H54 (cell line): Measurements from ENCODE around the gene COQ7.

Source experiments
- DNase-seq: peaks from one replicate; pipeline ENCODE4 v3.0.0; 2011; ENCODE audit warnings: low spot score, mixed read lengths; ENCODE audit not compliant: insufficient read length
- FAIRE-seq: peaks from 3 replicates; lab custom pipeline; 2011; peaks lifted over from hg19 to GRCh38; lab: Jason Lieb, UNC
- POLR2A ChIP-seq: IDR thresholded peaks from 2 replicates; pipeline ENCODE4 v1.6.1; 2011; ENCODE audit warnings: low read depth, mild to moderate bottlenecking, low read length

The COQ7 gene

DNA sequence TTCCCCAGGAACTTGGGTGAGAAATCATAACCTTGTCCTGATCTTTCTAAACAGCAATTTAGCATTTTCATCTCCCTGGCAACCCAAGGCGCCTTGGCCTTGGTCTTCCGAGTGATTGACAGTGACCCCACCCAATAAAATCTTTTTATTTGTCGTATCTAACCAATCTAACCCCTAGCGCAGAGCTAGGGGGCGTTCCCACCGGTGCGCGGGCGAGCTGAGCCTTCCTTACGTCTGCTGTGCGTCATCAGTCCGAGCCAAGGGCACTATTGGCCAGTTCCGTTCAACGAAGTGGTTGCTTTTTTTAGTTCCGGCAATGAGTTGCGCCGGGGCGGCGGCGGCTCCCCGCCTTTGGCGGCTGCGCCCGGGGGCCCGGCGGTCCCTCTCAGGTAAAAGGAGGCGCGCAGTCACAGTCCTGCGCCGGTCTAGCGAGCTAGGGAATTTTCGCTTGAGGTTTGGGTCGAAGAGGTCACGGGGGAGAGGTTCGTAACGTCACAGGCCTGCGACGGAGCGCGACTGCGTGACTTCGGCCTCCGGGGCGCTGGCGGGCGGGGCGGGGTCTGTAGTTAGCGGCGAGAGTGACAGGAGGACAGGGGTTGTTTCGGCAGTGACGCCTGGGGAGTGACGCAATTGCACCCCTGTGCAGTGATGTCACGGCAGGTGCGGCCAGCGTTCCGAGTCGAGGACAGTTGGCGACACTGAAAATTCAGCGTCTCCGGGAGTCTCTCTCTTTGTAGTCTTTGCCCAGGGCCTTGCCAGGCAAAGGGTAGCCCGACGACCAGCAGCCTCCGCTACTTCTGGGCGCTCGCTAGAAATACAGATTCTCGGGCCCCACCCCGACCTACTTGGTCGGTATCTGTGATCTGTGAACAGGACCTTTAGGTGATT is at the start of gene COQ7:
TSS of gene COQ7 (plus strand) at position 266 of the 888 bp plus-strand sequence. CDS start at position 317, 51 bp downstream.
- FAIRE-seq (peak; percentile 95), DNase-seq (peak; percentile 92)
- peak; percentile 35; the same call in 1 of the 2 replicates for TF ChIP-seq POLR2A

DNA sequence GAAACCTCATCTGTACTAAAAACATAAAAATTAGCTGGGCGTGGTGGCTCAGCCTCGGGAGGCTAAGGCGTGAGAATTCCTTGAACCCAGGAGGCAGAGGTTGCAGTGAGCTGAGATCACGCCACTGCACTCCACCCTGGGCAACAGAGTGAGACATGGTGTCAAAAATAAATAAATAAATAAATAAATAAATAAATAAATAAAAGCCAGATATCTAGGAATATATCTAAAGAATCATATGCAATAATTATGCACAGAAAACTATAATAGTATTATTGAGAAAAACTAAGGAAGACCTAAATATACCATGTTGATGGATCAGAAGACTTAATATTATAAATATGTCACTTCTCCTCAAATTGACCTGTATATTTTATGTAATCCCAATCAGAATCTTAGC is 46.7 kb upstream of the COQ7 start:
- TF ChIP-seq POLR2A: no peak
- DNase-seq: no peak
- no peak for FAIRE-seq

DNA sequence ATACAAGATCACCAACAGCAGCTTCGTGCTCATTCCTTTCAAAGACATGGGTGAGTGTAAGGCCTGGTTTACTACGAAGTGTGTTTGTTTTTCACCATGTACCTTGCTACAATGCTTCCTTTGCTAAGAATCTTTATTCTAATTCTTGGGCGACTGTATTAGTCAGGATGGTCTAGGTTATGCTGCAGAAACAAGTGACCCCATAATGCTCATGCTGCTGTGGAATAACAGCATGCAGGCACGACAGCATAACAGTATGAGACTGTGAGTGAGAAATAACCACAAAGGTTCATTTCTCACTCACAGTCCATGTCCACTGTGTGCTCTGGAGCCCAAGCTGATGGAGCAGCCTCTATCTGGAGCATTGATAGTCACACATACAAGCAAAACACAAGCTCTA is 45.7 kb upstream of the COQ7 start:
- DNase-seq (no peak), FAIRE-seq (no peak)
- TF ChIP-seq POLR2A: no peak

DNA sequence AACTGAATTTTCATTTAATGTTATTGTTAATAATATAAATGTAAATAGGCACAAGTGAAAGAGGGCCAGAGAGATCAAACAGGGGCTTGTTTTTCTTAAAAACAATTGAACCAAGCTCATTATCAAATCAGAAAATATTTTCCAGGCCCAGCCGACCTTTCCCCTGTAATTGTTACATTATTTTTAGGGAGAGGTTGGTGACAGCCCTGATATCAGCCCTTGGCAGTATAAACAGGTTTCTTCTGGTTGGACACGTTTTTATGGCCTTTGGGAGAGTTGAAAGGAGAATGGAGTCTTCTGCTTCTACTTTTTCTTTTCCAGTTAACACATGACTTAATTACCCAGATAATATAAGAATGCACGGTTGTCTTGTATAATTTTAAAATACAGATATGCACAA is 40.0 kb upstream of the COQ7 start:
- TF ChIP-seq POLR2A: no peak
- DNase-seq (no peak), FAIRE-seq (no peak)

DNA sequence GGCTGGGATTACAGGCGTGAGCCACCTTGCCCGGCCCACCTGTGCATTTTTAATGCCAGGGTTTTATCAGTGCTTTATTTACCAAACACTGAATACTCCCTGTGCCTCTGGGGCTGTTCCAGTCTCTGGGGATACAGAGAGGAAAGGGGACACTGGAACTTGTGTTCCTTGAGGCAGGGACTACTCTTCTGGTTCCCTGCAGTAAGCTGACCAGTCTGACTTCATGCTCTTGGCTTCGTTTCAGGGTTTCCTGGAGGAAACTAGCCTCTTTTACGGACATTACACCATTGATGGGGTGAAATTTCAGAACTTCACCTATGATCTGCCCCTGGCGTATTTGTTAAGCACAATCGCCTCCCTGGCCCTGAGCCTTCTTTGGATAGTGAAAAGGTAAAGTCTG is 37.4 kb upstream of the COQ7 start:
- no peak for TF ChIP-seq POLR2A
- no peak for FAIRE-seq
- no peak for DNase-seq

DNA sequence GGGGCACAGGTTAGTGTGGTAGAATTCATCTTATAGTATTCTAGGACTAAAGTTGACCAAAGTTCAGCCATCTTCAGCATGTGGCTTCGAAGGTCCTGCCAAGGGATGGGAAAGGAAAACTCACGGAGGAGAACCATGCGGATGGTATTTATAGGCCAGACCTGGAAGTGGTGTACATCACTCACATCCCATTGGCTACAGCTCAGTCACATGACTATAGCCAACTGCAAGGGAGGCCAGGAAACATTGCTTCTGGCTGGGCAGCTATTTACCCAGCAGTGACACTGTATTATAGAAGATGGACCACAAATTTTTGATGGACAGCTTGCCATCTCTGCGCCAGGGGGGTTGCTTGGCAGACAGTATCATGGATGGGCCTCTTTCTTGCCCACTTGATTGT is 35.7 kb upstream of the COQ7 start:
- DNase-seq: no peak
- TF ChIP-seq POLR2A: no peak
- FAIRE-seq: no peak

DNA sequence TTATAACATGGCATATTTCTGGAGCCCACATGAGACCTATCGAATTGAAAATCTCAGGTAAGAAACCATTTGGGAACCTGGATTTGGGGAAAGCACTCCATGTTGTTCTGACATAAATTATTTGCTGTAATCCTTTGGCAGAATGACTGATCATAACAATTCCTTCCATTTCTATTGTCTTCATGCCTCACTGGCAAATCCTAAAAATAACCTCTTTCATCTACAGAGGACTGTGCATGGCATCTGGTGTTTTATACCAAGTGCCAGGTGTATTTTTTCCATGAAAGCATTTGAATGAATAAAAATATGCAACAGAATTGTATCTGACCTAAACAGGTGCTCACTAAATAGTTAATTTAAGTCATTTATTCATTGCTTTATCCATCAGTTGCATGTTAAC is 33.7 kb upstream of the COQ7 start:
- TF ChIP-seq POLR2A: no peak
- no peak for FAIRE-seq

DNA sequence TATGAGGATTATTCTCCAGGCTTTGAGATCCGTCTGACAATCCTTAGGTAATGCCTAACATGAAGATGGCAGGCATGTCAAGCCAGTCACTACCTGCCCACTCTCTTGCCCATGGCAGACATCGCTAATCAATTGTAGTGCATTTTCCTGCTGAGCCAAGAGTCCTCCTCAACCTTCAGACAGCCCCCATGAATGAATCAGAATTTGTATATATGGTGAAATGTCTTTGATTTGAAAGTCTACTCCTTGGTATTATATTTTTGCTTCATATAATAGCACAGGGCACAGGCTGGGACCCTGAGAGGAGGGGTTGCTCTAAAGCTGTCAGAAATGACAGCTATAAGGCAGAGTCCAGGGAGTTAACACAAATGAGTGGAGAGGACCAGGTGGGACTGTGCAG is 27.0 kb upstream of the COQ7 start:
- DNase-seq (no peak), FAIRE-seq (no peak)
- TF ChIP-seq POLR2A: no peak

More for the DNA sequence above, 33.7 kb upstream of the COQ7 start:
- no peak for DNase-seq

DNA sequence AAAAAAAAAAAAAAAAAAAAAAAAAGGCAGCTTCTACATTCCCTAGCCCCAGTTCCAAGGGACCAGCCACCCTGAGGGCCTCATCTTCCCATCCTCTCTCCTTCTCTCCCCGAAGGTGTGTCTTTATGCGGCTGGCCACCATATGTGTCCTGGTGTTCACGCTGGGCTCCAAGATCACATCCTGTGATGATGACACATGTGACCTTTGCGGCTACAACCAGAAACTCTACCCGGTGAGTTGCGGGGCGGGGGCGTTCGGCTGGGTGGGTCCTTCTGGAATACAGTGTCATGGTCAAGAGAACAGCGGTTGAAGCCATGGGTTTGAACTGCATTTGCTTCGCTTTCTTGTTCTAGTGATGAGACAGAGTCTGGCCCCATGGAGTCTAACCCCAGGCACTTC is 22.6 kb upstream of the COQ7 start:
- TF ChIP-seq POLR2A: no peak
- DNase-seq (no peak), FAIRE-seq (no peak)

DNA sequence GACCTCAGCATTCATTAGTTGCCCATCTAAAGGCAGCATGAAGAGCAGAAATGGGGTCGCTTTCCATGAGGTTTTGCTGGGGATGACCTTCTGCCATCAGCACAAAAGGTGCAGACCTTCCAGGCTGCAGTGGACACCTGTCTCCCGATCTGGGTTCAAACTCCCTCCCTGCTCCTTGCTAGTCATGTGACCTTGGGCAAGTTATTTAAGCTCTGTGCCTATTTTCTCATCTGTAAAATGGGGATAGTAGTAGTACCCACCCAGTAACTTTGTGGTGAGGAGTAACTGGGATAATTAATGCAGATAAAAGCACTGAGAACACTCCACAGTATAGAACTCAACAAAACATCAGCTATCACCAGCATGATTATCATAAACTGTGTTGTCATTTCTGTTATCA is 21.4 kb upstream of the COQ7 start:
- TF ChIP-seq POLR2A: no peak
- no peak for DNase-seq
- FAIRE-seq: no peak

DNA sequence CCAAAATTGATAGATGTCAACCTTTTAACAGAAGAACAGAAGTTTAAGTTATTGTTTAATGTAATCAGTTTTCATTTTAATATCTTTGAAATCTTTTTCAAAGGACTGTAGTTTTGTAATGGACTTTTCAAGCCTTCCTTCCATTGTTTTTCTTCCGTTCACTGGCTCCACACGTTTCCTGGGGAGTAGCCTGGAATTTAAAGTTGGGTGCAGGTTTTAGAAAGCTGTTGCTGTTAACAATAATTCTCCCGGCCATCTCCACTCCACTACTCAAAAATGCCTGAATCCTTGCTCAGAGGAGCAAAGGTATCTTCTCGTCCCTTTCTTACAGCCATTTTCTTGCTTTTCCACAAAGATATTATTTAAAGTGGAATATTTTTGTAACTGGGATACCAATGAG is 4.7 kb upstream of the COQ7 start:
- no peak for FAIRE-seq
- no peak for DNase-seq
- no peak for TF ChIP-seq POLR2A

DNA sequence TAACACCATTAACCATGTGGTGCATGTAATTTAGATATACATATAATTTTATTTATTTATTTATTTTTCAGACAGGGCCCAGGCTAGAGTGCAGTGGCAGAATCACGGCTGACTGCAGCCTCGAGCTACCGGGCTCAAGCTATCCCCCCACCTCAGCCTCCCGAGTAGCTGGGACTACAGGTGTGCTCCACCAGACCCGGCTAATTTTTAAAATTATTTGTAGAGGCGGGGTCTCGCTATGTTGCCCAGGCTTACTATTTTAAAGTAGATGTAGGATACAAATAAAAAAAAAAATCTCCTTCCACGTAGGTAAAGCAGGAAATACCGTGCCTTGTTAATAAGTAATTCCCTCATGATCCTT is 446 bp upstream of the COQ7 start:
- FAIRE-seq: no peak
- TF ChIP-seq POLR2A: no peak
- DNase-seq: no peak

DNA sequence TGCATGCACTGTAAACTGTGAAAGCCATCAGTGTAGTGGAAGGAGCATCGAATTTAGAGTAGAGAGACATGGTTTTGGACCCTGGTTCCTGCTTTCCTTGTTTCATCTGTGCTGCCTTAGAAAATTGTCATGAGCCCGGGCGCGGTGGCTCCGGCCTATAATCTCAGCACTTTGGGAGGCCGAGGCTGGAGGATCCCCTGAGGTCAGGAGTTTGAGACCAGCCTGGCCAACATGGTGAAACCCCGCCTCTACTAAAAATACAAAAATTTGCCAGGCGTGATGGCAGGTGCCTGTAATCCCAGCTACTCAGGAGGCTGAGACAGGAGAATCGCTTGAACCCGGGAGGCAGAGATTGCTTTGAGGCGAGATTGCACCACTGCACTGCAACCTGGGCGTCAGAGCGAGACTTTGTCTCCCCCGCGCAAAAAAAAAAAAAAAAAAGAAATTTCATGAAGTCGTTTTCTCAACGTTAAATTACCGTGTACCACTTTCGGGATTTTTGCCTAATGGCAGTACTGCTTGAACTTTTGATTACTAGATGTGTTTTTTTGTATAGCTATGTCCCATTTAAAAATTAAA is 912 bp downstream of the COQ7 start:
- DNase-seq (no peak), FAIRE-seq (no peak)
- no peak for TF ChIP-seq POLR2A

DNA sequence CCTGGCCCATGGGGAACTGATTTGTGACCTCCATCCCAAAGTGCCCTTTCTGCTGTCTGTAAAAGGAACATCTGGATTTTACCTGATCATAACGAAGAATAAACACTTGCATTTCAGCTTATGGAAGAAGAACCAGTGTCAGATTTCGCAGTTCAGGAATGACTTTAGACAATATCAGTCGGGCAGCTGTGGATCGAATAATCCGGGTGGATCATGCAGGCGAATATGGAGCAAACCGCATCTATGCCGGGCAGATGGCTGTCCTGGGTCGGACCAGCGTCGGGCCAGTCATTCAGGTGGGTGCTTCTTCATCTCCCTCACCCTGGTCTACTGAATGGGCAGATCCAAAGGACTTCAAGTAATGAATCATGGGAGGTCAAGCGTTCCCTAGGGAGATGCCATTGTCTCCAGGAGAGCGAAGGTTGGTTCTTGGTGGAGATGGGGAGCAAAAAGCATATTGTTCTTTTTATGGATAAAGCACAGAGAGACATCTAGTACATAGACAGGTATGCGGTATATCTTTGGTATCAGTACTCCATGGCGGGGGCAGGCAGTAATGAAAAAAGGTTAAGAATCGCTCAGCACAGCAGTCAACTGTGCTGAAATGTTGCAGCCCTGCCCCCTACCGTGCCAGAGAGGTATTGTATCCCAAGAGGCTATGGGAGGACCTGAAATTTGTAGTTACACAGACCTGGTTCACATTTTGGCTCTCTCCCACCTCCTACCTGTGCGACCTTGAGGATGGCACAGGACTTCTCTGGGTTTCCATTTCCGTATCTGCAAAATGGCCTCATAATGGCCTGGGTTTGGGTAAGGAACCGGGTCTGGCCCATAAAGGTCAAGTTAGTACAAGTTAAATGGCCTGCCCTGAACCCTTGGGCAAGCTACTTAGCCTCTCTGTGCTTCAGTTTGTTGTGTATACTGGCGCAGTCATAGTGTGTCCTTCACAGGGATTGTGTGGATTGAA is 4.7 kb downstream of the COQ7 start:
- no peak for FAIRE-seq
- no peak for DNase-seq
- TF ChIP-seq POLR2A: no peak
